Breast epithelium (tissue), 3 donors: ENCODE results near the gene TEX30.

Experiments
- CTCF ChIP-seq, 3 donors: fragments of 450-650 bp; IDR thresholded peaks; one replicate each; pipeline ENCODE4 v1.5.1; 2016 to 2017; ENCODE audit warnings: antibody characterized with exemption in 3 of 3, mild to moderate bottlenecking in 3 of 3, moderate library complexity in 3 of 3
- POLR2A ChIP-seq: fragments of 450-650 bp; IDR thresholded peaks from one replicate; pipeline ENCODE4 v1.6.1; 2016; ENCODE audit warnings: antibody characterized with exemption, mild to moderate bottlenecking, moderate library complexity
- POLR2AphosphoS5 ChIP-seq, 3 donors: sonication (generic); formaldehyde crosslinking; IDR thresholded peaks; one replicate each; pipeline ENCODE4 v1.6.1; 2017; ENCODE audit warnings: antibody characterized with exemption in 3 of 3

DNA sequence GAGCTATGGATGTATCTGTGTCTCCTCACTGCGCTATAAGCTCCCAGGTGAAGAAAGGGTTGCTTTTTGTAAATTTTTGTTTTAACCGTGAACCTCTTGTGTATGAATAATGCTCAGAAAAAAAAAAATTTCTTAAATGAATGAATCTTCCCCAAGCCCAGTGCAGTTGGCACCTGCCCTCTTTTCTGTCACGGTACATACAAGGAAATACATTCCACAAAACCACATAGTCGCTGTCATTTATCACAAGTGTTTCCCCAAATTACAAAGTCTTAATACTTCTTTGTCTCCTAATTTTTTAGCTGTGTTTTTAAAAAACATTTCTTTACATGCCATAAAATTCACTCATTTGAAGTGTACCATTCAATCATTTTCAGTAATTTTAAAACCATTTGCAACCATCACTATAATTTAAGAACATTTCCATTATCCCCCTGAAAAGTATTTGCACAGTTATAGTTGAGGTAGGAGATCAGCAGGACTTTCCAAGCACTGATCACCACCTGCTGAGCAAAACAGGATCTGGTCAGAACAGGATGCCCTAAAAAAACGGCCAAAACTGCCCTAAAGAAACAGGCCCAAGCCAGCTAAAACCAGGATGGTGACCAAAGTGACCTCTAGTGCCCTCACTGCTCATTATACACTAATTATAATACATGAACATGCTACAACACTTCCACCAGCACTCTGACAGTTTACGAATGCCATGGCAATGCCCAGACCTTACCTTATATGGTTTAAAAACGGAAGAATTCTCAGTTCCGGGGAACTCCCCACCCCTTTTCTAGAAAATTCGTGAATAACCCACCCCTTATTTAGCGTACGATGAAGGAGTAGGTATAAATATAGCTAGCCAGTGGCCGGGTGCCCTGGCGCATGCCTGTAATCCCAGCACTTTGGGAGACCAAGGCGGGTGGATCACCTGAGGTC, 1.3 kb upstream of the TEX30 start:
- no peak for TF ChIP-seq POLR2A
- TF ChIP-seq CTCF (IDR thresholded peaks at IDR 0.05) = no peak
- no peak for TF ChIP-seq POLR2AphosphoS5 (IDR thresholded peaks at IDR 0.05)
